Heart right ventricle (tissue), 16 donors: ENCODE data around the gene DNAJC1. TPM values are rescaled to one million over a fixed set of nuclear protein-coding genes. Genes with fewer than 3 reads are reported as not detected.

Experiments
- ATAC-seq, 8 donors: fragments of 200-7000 bp; cut with Tn5 transposase; one replicate each; pipeline ENCODE4 v1.9.1; 2020; ENCODE audit warnings: mild to moderate bottlenecking in 8 of 8, moderate library complexity in 8 of 8, moderate number of reproducible peaks in 1 of 8
- DNase-seq, 2 donors: peaks; one replicate each; pipeline ENCODE4 v3.0.0-alpha.2; 2020
- H3K27ac ChIP-seq, 10 donors: fragments of 200-600 bp; sonication (generic) in 2 of 10; one replicate each; pipeline versions ENCODE4 v1.5.0 to v1.8.0; 2020 to 2022; ENCODE audit warnings: mild to moderate bottlenecking in 3 of 10
- H3K27me3 ChIP-seq, 7 donors: fragments of 200-600 bp; one replicate each; pipeline ENCODE4 v1.8.0; 2021 to 2022; ENCODE audit warnings: mild to moderate bottlenecking in 2 of 7
- H3K36me3 ChIP-seq, 9 donors: fragments of 200-600 bp; sonication (generic) in 1 of 9; one replicate each; pipeline versions ENCODE4 v1.5.0 to v1.8.0; 2020 to 2022; ENCODE audit warnings: mild to moderate bottlenecking in 2 of 9
- H3K4me1 ChIP-seq, 9 donors: fragments of 200-600 bp; sonication (generic) in 1 of 9; one replicate each; pipeline versions ENCODE4 v1.5.0 to v1.8.0; 2020 to 2022; ENCODE audit warnings: mild to moderate bottlenecking in 4 of 9
- H3K4me3 ChIP-seq, 10 donors: fragments of 200-600 bp; sonication (generic) in 2 of 10; one replicate each; pipeline versions ENCODE4 v1.5.0 to v1.8.0; 2020 to 2022; ENCODE audit warnings: mild to moderate bottlenecking in 7 of 10, moderate library complexity in 2 of 10
- H3K9me3 ChIP-seq, 11 donors: fragments of 200-600 bp in 10 of 11; sonication (generic) in 2 of 11; one replicate each; pipeline versions ENCODE4 v1.5.0 to v1.8.0; 2013 to 2022; ENCODE audit warnings: mild to moderate bottlenecking in 2 of 11, control low read depth in 1 of 11, moderate library complexity in 1 of 11
- CTCF ChIP-seq, 9 donors: fragments of 200-600 bp; sonication (generic) in 2 of 9; IDR thresholded peaks; one replicate each; pipeline versions ENCODE4 v1.5.0 to v1.8.0; 2021 to 2022; ENCODE audit warnings: antibody characterized with exemption in 9 of 9, mild to moderate bottlenecking in 5 of 9, moderate library complexity in 1 of 9
- WGBS, 2 donors: extraction: QIAGEN DNeasy Blood & Tissue Kit; methylation state at CpG; one replicate each; pipeline ENCODE4 v1.1.7; 2013; ENCODE audit warnings: inconsistent platforms in 1 of 2; 5-methylcytosine and 5-hydroxymethylcytosine counted together
- intact Hi-C, 10 donors: fragments of 100-400 bp; cut with DNase I; formaldehyde crosslinking; loops; one replicate each; pipeline versions ENCODE4 v1.11.1 to v1.14.2; 2022
- polyA plus RNA-seq, 2 donors: library from polyadenylated mRNA; stranded (reverse); fragments of 200-250 nt; gene quantifications; one replicate each; pipeline ENCODE4 v1.2.3, GENCODE V29; 2013
- total RNA-seq, 10 donors: library from RNA; stranded (reverse); fragmentation: NEBNext Ultra II Directional in 3 of 10; extraction: Animal tissue kit (Norgen Biotek cat#: 25700) in 3 of 10; gene quantifications; one replicate each; pipeline versions ENCODE4 v1.2.1 to v1.2.4, GENCODE V29; 2021 to 2023
- donor health status: Arrhythmogenic right ventricular cardiomyopathy.
- donor health status: ischemic (EF 13 %, LVEDD 7.1; RV severe dilation, severe dysfunction).
- donor health status: healthy with polysubstance abuse.
- donor health status: DM: no; HTN: yes; CAD: no.
- donor health status: DM: no; HTN: no; CAD: no.
- donor health status: ischemic (EF 25% LVEDD 6.9; RV normal size, moderate dysfunction).
- donor health status: ischemic (EF 25% LVEDD 5.7; RV mildly dilated, moderate dysfunction).
- donor health status: healthy.
- donor health status: DM: yes; HTN: yes; CAD: no.
- donor health status: Ischemic cardiomyopathy.
- donor health status: ischemic (EF 35%, LVEDD 5.7; RV mildly dilated, moderate dysfunction).
- donor health status: nonischemic (EF 11% LVEDD 7.7; RV severe dilation, severe dysfunction).
- donor health status: DM: yes; HTN: yes; CAD: no.
- donor health status: PGD.
- donor health status: ischemic (EF 29% LVEDD 5.4; RV normal size, mild dysfunction).
- donor health status: nonischemic (EF 23%, LVEDD 6.1; RV moderate dilation, normal function).

The DNAJC1 gene
- total and polyA plus RNA-seq, 12 donors = 8.9 to 26.8 (median 11.4) TPM

- no peaks in the 10 kb centered on the region for H3K9me3 ChIP-seq
- no peak overlapping the region for H3K4me3 ChIP-seq
- H3K27me3 ChIP-seq = no peaks in the 10 kb centered on the region
- intact Hi-C loops = no loop called here
- H3K36me3 ChIP-seq = no peaks in the 10 kb centered on the region
- no peak for ATAC-seq
- no peak for DNase-seq
- H3K27ac ChIP-seq = no peak overlapping the region
- WGBS, 2 donors = 95 to 96% methylated on average over 2 of the region's 2 CpGs
- peaks cover 0 to 31% (median 14%) of the 10 kb centered on the region in 9 donors for H3K4me1 ChIP-seq
- TF ChIP-seq CTCF (IDR thresholded peaks at IDR 0.05) = no peak
These were observed 27.2 kb downstream of the DNAJC1 start for GRCh38 chr10:21976280-21976679.

GRCh38 chr10:21975378-21975990, 28.0 kb downstream of the DNAJC1 start:
- no peak for ATAC-seq

GRCh38 chr10:21972584-21972983, 30.9 kb downstream of the DNAJC1 start:
- WGBS, 2 donors = 87 to 88% methylated on average over 1 of the region's 1 CpG
- no peak for DNase-seq
- Histone ChIP-seq H3K4me3 (no peak overlapping the region), H3K9me3 (no peaks in the 10 kb centered on the region), H3K27ac (no peak overlapping the region), H3K27me3 (no peaks in the 10 kb centered on the region), H3K36me3 (no peaks in the 10 kb centered on the region), H3K4me1 (peaks cover 0 to 17% (median 0%) of the 10 kb centered on the region in 9 donors)
- ATAC-seq = no peak
- intact Hi-C loops = no loop called here
- no peak for TF ChIP-seq CTCF (IDR thresholded peaks at IDR 0.05)

More at GRCh38 chr10:21975378-21975990, 28.0 kb downstream of the DNAJC1 start:
- WGBS, 2 donors = 48 to 79% methylated on average over 1 of the region's 1 CpG
- Histone ChIP-seq H3K4me1 (peaks cover 0 to 25% (median 13%) of the 10 kb centered on the region in 9 donors), H3K27ac (no peak overlapping the region), H3K4me3 (no peak overlapping the region), H3K27me3 (no peaks in the 10 kb centered on the region), H3K36me3 (no peaks in the 10 kb centered on the region), H3K9me3 (no peaks in the 10 kb centered on the region)
- TF ChIP-seq CTCF (IDR thresholded peaks at IDR 0.05) = no peak
- intact Hi-C loops = no loop called here
- no peak for DNase-seq

- ATAC-seq = no peak
- 96% methylated on average over 5 of the region's 5 CpGs for WGBS, 2 donors
- H3K4me1 ChIP-seq = peaks cover 0 to 15% (median 0%) of the 10 kb centered on the region in 9 donors
- H3K9me3 ChIP-seq = peaks cover 0 to 14% (median 8%) of the 10 kb centered on the region in 11 donors
- no peaks in the 10 kb centered on the region for H3K36me3 ChIP-seq
- no peak for DNase-seq
- no peak overlapping the region for H3K27ac ChIP-seq
- H3K27me3 ChIP-seq = no peaks in the 10 kb centered on the region
- intact Hi-C loops = no loop called here
- no peak overlapping the region for H3K4me3 ChIP-seq
- no peak for TF ChIP-seq CTCF (IDR thresholded peaks at IDR 0.05)
These were observed 33.9 kb downstream of the DNAJC1 start for GRCh38 chr10:21969326-21970287.
